Measurements from ENCODE around the gene SP6.

GRCh38 chr17:47843391-47843730 is 7.6 kb downstream of the SP6 start:
- TF ChIP-seq NR3C1 (CRISPR knock-in tag; conservative IDR thresholded peaks at IDR 0.05; ENCODE audit: low read depth) (no peak), EMX1 (CRISPR knock-in tag; IDR thresholded peaks at IDR 0.05) (no peak), CTCF (IDR thresholded peaks at IDR 0.05) (peak; percentile 2; the same call in 1 of the 2 replicates), JUN (CRISPR knock-in tag; IDR thresholded peaks at IDR 0.05) (no peak), USF1 (CRISPR knock-in tag; IDR thresholded peaks at IDR 0.05) (no peak), SOX15 (CRISPR knock-in tag; IDR thresholded peaks at IDR 0.05) (no peak), RELA (CRISPR knock-in tag; IDR thresholded peaks at IDR 0.05; ENCODE audit: borderline replicate concordance) (no peak), ZBTB21 (CRISPR knock-in tag; IDR thresholded peaks at IDR 0.05; ENCODE audit: borderline replicate concordance) (no peak), ZNF232 (CRISPR knock-in tag; IDR thresholded peaks at IDR 0.05) (no peak), ZNF512 (CRISPR knock-in tag; IDR thresholded peaks at IDR 0.05; ENCODE audit: borderline replicate concordance) (no peak), ESRRA (CRISPR knock-in tag; IDR thresholded peaks at IDR 0.05; ENCODE audit: borderline replicate concordance) (no peak)

All from WTC11 (cell line).